CD4-positive, CD25-positive, alpha-beta regulatory T cell (primary cell): ENCODE data around the gene FUNDC2. TPM values are rescaled to one million over a fixed set of nuclear protein-coding genes. Genes with fewer than 3 reads are reported as not detected.

ENCODE experiments used
- ATAC-seq, 2 donors: fragments of 150-1000 bp; cut with Tn5 transposase; one replicate each; pipeline ENCODE4 v1.10.0; 2021; ENCODE audit warnings: low read depth in 2 of 2, moderate number of reproducible peaks in 2 of 2, moderate library complexity in 1 of 2
- DNase-seq, 3 donors: peaks; one replicate each; pipeline versions ENCODE4 v3.0.0 to v3.0.0-alpha.2; 2012 to 2022; ENCODE audit warnings: mixed read lengths in 1 of 3
- H3K27ac ChIP-seq: one replicate; pipeline ENCODE4 v1.7.0; 2013; ENCODE audit warnings: mild to moderate bottlenecking, low read length; ENCODE audit not compliant: insufficient read depth, poor library complexity, severe bottlenecking
- H3K27me3 ChIP-seq: one replicate; pipeline ENCODE4 v1.7.0; 2013; ENCODE audit warnings: low read length; ENCODE audit not compliant: control insufficient read depth, insufficient read depth
- H3K36me3 ChIP-seq: one replicate; pipeline ENCODE4 v1.7.0; 2013; ENCODE audit warnings: mild to moderate bottlenecking, low read length, moderate library complexity; ENCODE audit not compliant: control insufficient read depth, insufficient read depth
- H3K4me1 ChIP-seq: 2 replicates; pipeline ENCODE4 v1.7.0; 2013; ENCODE audit warnings: mild to moderate bottlenecking, low read length; ENCODE audit not compliant: insufficient read depth, control insufficient read depth, poor library complexity, severe bottlenecking
- H3K4me3 ChIP-seq: one replicate; pipeline ENCODE4 v1.7.0; 2013; ENCODE audit warnings: low read depth, mild to moderate bottlenecking, low read length, moderate library complexity
- H3K9me3 ChIP-seq, 2 experiments: 1 replicate in 1 of 2; 2 replicates in 1 of 2; pipeline ENCODE4 v1.7.0; 2013; ENCODE audit warnings: low read length in 2 of 2, mild to moderate bottlenecking in 1 of 2, moderate library complexity in 1 of 2; ENCODE audit not compliant: control insufficient read depth in 2 of 2
- H3K27ac Mint-ChIP-seq, 3 donors: one replicate each; pipeline ENCODE4 v1.8.0; 2020 to 2022; ENCODE audit warnings: mild to moderate bottlenecking in 3 of 3, mixed read lengths in 3 of 3, moderate library complexity in 2 of 3
- H3K27me3 Mint-ChIP-seq: one replicate; pipeline ENCODE4 v1.8.0; 2022; ENCODE audit warnings: mild to moderate bottlenecking, mixed read lengths
- H3K36me3 Mint-ChIP-seq: one replicate; pipeline ENCODE4 v1.8.0; 2020; ENCODE audit warnings: mixed read lengths
- H3K4me1 Mint-ChIP-seq, 4 donors: one replicate each; pipeline ENCODE4 v1.8.0; 2020 to 2022; ENCODE audit warnings: mixed read lengths in 4 of 4, mild to moderate bottlenecking in 1 of 4
- H3K4me3 Mint-ChIP-seq, 4 donors: one replicate each; pipeline ENCODE4 v1.8.0; 2020 to 2022; ENCODE audit warnings: mild to moderate bottlenecking in 4 of 4, mixed read lengths in 4 of 4, moderate library complexity in 3 of 4
- H3K9me3 Mint-ChIP-seq, 7 donors: one replicate each; pipeline ENCODE4 v1.8.0; 2020 to 2022; ENCODE audit warnings: mixed read lengths in 7 of 7, mild to moderate bottlenecking in 3 of 7, moderate library complexity in 2 of 7
- polyA plus RNA-seq, 4 donors: library from polyadenylated mRNA; unstranded; fragments of 300-500 nt; fragmentation: Illumina TruSeq; gene quantifications; one replicate each; pipeline ENCODE4 v1.2.3, GENCODE V29; 2021
- total RNA-seq: library from RNA; stranded (reverse); gene quantifications from one replicate; pipeline ENCODE4 v1.2.3, GENCODE V29; 2022

Gene FUNDC2
- total and polyA plus RNA-seq, 5 donors from 2014 or later = 36.9 to 185 (median 169) TPM

GRCh38 chrX:155061760-155062159 lies 35.1 kb downstream of the FUNDC2 start:
- Mint-ChIP-seq H3K4me1 (peaks cover 0 to 10% (median 0%) of the 10 kb centered on the region in 4 donors), H3K9me3 (no peaks in the 10 kb centered on the region), H3K36me3 (no peaks in the 10 kb centered on the region), H3K27ac (no peak overlapping the region), H3K27me3 (no peaks in the 10 kb centered on the region), H3K4me3 (no peak overlapping the region)
- Histone ChIP-seq H3K9me3 (no peaks in the 10 kb centered on the region), H3K27me3 (no peaks in the 10 kb centered on the region), H3K4me1 (peaks cover 9% of the 10 kb centered on the region), H3K4me3 (no peak overlapping the region), H3K27ac (no peak overlapping the region), H3K36me3 (peaks cover 18% of the 10 kb centered on the region)
- ATAC-seq = no peak
- DNase-seq = no peak

DNA sequence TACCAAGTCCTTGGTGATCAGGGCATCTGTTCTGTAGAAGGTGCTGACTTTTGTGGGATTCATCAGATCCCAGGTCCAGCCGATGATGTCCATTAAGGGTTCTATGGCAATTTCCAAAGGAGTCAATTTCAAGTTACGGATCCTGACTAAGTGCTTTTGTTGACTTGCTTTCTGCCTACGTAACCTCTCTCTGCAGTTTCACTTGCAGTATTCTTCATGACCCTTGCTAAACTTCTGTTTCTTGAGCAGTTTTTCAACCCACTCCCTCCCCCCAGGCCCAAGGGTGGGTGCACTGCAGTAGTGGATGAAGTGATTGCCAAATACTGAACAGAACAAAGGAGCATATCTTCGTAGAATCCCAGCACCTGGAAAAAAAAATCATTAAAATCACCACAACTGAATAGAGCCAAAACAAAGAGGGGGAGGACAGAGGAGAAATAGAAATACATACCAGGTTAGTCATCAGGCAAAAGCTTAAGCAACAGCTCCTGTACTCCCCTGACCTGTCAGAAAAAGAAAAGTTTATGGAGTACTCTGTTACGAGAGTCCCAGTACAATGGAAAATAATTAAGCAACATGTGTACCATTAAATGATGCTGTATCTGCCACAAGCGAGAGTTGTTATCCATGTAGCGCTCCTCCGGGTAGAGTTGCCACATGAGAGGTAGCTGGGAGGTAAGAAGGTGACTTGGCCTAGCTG lies 38.5 kb downstream of the FUNDC2 start:
- H3K27me3 Mint-ChIP-seq = no peaks in the 10 kb centered on the region
- H3K9me3 Mint-ChIP-seq = no peaks in the 10 kb centered on the region
- Histone ChIP-seq H3K4me3 (no peak overlapping the region), H3K4me1 (peaks cover 9% of the 10 kb centered on the region), H3K36me3 (peaks cover 13% of the 10 kb centered on the region), H3K27ac (no peak overlapping the region), H3K9me3 (no peaks in the 10 kb centered on the region), H3K27me3 (no peaks in the 10 kb centered on the region)
- no peak overlapping the region for H3K27ac Mint-ChIP-seq
- no peaks in the 10 kb centered on the region for H3K36me3 Mint-ChIP-seq
- peaks cover 0 to 23% (median 17%) of the 10 kb centered on the region in 4 donors for H3K4me1 Mint-ChIP-seq
- H3K4me3 Mint-ChIP-seq = no peak overlapping the region
- ATAC-seq (no peak), DNase-seq (no peak)

DNA sequence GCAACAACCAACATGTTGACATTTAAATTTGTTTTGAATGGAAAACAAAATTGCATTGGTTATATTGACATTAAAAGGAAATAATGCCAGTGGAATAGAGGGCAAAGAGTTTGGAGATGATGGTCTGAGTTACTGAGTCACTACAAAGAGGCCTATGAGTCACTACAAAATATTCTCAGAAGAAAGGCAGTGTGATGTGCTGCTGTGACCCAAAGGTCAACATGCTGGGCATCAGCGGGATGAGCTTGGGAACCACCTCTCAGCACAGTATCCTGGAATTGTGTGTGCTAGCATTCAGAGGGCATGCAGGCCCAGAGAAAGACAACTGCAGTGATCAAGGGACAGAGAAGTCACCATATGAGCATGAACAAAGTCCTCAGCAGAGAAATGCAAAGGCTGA lies 41.5 kb downstream of the FUNDC2 start:
- Mint-ChIP-seq H3K9me3 (no peaks in the 10 kb centered on the region), H3K27me3 (no peaks in the 10 kb centered on the region), H3K4me3 (peak overlapping the region in 1 of 4 donors; percentile 66), H3K36me3 (no peaks in the 10 kb centered on the region), H3K4me1 (peaks cover 0 to 38% (median 28%) of the 10 kb centered on the region in 4 donors), H3K27ac (peak overlapping the region in 1 of 3 donors; percentile 59)
- Histone ChIP-seq H3K27me3 (no peaks in the 10 kb centered on the region), H3K27ac (no peak overlapping the region), H3K9me3 (no peaks in the 10 kb centered on the region), H3K4me3 (no peak overlapping the region), H3K36me3 (no peaks in the 10 kb centered on the region), H3K4me1 (peaks cover 23% of the 10 kb centered on the region)
- no peak for ATAC-seq
- DNase-seq = no peak

DNA sequence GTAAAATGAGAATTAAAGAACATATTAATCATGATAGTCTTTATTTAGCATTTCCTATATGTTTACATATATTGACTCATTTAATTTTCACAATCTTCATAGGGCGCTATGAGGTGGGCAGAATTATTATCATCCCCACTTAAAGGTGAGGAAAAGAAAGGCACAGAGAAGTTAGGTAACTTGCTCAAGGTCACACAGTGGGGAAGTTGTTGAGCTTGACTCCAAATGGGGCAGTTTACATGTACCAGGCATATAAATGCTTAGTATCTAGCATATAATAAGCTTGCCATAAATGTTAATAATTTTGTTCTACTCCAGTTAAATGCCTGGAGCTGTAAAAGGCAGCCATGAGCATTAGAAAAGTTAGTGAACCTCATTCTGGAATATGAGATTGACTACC lies 42.8 kb downstream of the FUNDC2 start:
- Mint-ChIP-seq H3K36me3 (peaks cover 4% of the 10 kb centered on the region), H3K4me1 (peaks cover 9 to 51% (median 39%) of the 10 kb centered on the region in 4 donors), H3K27ac (peak overlapping the region; percentile 2 to 61 (median 60)), H3K9me3 (peaks cover 0 to 2% (median 0%) of the 10 kb centered on the region in 7 donors), H3K27me3 (no peaks in the 10 kb centered on the region), H3K4me3 (peak overlapping the region in 3 of 4 donors; percentile 79 to 95 (median 85))
- peak overlapping the region; percentile 14 for H3K27ac ChIP-seq
- no peaks in the 10 kb centered on the region for H3K27me3 ChIP-seq
- H3K4me3 ChIP-seq = peak overlapping the region; percentile 92
- peaks cover 30% of the 10 kb centered on the region for H3K4me1 ChIP-seq
- H3K9me3 ChIP-seq = no peaks in the 10 kb centered on the region
- H3K36me3 ChIP-seq = peaks cover 6% of the 10 kb centered on the region
- DNase-seq = no peak
- no peak for ATAC-seq

GRCh38 chrX:155070038-155070437 lies 43.4 kb downstream of the FUNDC2 start:
- peaks cover 9 to 52% (median 40%) of the 10 kb centered on the region in 4 donors for H3K4me1 Mint-ChIP-seq
- peaks cover 7% of the 10 kb centered on the region for H3K36me3 ChIP-seq
- peak overlapping the region; percentile 70 to 95 (median 82) for H3K4me3 Mint-ChIP-seq
- H3K36me3 Mint-ChIP-seq = peaks cover 4% of the 10 kb centered on the region
- peaks cover 0 to 2% (median 0%) of the 10 kb centered on the region in 7 donors for H3K9me3 Mint-ChIP-seq
- H3K27me3 ChIP-seq = no peaks in the 10 kb centered on the region
- H3K27ac ChIP-seq = peak overlapping the region; percentile 82
- no peaks in the 10 kb centered on the region for H3K9me3 ChIP-seq
- H3K4me1 ChIP-seq = peaks cover 31% of the 10 kb centered on the region
- peak overlapping the region; percentile 92 for H3K4me3 ChIP-seq
- peak overlapping the region; percentile 4 to 89 (median 61) for H3K27ac Mint-ChIP-seq
- H3K27me3 Mint-ChIP-seq = no peaks in the 10 kb centered on the region
- no peak for ATAC-seq
- DNase-seq = no peak

DNA sequence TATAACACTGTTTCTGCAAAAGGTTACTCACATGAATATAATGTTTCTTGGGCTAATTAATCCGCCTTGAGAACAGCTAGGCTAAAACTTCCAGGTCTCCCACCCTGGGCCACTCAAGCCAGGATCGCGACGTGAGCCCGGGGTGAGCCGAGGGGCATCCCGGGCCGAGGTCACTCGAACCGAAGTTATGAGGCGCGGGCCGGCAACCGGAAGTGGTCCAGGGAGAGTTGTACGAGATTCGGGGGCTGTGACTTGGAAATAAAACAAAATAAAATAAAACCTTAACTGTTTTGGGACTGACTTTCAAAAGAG lies 44.0 kb downstream of the FUNDC2 start:
- peaks cover 9 to 58% (median 43%) of the 10 kb centered on the region in 4 donors for H3K4me1 Mint-ChIP-seq
- no peak for ATAC-seq
- H3K27me3 Mint-ChIP-seq = no peaks in the 10 kb centered on the region
- no peaks in the 10 kb centered on the region for H3K9me3 ChIP-seq
- peaks cover 31% of the 10 kb centered on the region for H3K4me1 ChIP-seq
- H3K27ac Mint-ChIP-seq = peak overlapping the region; percentile 61 to 89 (median 83)
- no peak for DNase-seq
- no peaks in the 10 kb centered on the region for H3K27me3 ChIP-seq
- H3K36me3 Mint-ChIP-seq = peaks cover 9% of the 10 kb centered on the region
- peak overlapping the region; percentile 92 for H3K4me3 ChIP-seq
- H3K9me3 Mint-ChIP-seq = peaks cover 0 to 2% (median 0%) of the 10 kb centered on the region in 7 donors
- peaks cover 7% of the 10 kb centered on the region for H3K36me3 ChIP-seq
- H3K27ac ChIP-seq = peak overlapping the region; percentile 82
- H3K4me3 Mint-ChIP-seq = peak overlapping the region; percentile 70 to 95 (median 82)

- ATAC-seq (peak; percentile 81 to 82), DNase-seq (peak; percentile 73 to 84 (median 76))
- H3K36me3 ChIP-seq = peaks cover 7% of the 10 kb centered on the region
- H3K4me3 ChIP-seq = peak within 1 kb of the TSS; percentile 92
- no peaks in the 10 kb centered on the region for H3K27me3 ChIP-seq
- peak within 1 kb of the TSS; percentile 89 to 94 (median 93) for H3K27ac Mint-ChIP-seq
- no peaks in the 10 kb centered on the region for H3K27me3 Mint-ChIP-seq
- peaks cover 12% of the 10 kb centered on the region for H3K36me3 Mint-ChIP-seq
- H3K4me1 ChIP-seq = peaks cover 31% of the 10 kb centered on the region
- H3K9me3 ChIP-seq = no peaks in the 10 kb centered on the region
- peaks cover 0 to 2% (median 0%) of the 10 kb centered on the region in 7 donors for H3K9me3 Mint-ChIP-seq
- H3K4me3 Mint-ChIP-seq = peak within 1 kb of the TSS; percentile 89 to 97 (median 94)
- peaks cover 9 to 60% (median 43%) of the 10 kb centered on the region in 4 donors for H3K4me1 Mint-ChIP-seq
- H3K27ac ChIP-seq = peak within 1 kb of the TSS; percentile 82
Observed at GRCh38 chrX:155070975-155071693, 44.5 kb downstream of the FUNDC2 start, which contains the start of the genes BRCC3, CMC4 and MTCP1. BRCC3 (plus strand) TSS chrX:155071508; CDS start chrX:155071528, 20 bp downstream. CMC4 (minus strand) TSS chrX:155071136; CDS start chrX:155064023, 7,113 bp downstream. MTCP1 (minus strand) TSS chrX:155071136; CDS start chrX:155066010, 5,126 bp downstream.
